GM12872 (cell line): ENCODE data around the gene GDPGP1.

Source experiments
- CTCF ChIP-seq: IDR thresholded peaks from 3 replicates; pipeline ENCODE4 v1.5.1; 2011; ENCODE audit warnings: low read depth, mild to moderate bottlenecking, low read length, moderate library complexity; ENCODE audit not compliant: insufficient read depth

GDPGP1 gene

DNA sequence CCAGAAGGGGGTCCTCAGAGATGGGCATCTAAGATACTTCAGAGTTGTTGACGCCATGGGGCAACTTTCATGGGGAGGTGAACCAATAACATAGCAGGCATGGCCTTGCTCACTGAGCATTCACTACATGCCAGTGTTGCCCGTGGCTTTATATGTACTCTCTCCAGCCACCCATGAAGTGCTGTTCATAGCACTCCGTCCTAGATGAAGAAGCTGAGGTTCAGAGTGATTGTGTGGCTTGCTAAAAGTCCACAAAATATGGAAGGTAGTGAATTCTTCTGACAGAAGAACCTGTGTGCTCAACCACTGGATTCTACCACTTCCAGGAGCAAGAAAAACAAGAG, 42.7 kb upstream of the GDPGP1 start:
- TF ChIP-seq CTCF, result no peak

DNA sequence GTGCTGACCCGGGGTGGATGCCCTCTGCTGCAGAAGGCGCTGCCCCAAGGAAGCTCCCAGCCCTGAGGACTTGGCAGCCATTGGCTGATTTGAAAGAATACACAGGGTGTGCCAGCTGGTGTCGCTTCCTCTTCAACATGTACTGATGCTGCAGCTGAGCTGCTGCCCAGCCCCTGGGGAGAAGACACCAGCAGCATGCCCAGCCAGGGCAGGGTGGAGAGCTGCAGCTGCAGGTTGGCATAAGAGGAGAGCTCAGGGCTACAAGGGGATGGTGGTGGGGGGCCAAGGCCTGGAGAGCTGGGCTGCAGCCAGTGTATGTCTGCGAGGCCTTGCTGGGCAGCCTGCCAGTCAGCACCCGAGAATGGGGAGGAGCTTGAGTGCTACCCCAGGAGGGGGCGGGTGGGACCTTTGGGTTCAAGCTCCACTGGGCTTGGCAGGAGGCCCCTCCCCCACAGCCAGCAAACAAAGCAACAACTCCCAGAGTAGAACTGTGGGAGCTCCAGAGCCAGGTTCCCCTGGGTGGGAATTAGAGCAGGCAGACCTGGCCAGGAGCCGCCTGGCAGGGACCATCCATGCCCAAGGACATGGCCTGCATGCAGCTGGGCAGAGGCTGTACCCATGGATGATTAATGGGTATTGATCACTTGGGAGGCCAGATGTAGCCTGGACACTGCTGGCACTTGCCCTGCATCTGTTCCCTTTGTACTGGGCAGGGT, 42.1 kb upstream of the GDPGP1 start:
- TF ChIP-seq CTCF, result no peak

DNA sequence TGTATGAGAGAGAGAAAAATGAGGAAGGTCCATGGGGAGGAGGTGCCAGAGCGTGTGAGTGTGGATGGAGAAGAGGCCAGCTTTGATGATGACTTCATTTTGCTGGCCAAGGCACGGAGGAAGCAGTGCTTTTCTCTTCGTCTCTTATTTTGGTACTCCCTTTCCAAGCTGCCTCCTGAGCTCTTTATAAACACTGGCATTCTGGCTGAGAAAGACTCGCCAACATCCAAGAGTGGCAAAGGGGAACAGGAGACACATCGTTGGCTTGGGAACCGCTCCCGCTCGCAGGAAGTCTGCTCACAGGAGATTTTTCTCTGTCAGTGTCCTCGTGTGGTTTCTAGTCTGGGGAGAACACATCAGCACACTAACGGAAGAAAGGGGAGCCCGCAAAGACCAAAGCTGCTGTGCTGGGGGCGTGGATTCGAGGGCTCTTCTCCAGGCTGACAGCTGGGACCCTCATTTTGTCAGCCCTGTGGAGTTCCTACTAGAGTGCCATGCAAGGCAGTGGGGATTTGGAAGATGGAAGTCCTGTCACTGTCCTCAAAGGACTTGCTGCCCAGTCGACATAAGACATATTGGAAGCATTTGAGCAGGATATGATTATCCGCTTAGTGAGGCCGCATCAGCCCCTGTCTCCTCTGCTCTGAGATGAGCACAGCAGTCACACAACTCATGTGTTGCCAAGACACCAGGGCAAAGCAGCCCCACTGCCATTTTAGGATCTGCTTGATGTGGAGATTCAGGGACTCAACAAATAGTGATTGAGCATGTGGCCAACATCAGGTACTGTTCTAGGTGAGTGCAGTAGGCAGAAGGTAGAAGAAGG, 40.8 kb upstream of the GDPGP1 start:
- TF ChIP-seq CTCF, result no peak

GRCh38 chr15:90194655-90195054, 39.4 kb upstream of the GDPGP1 start:
- TF ChIP-seq CTCF, result no peak

- TF ChIP-seq CTCF, result no peak
Measured at GRCh38 chr15:90200534-90201129, 33.4 kb upstream of the GDPGP1 start.

GRCh38 chr15:90201130-90201943, 32.7 kb upstream of the GDPGP1 start, which contains the start of gene SEMA4B:
Gene SEMA4B, plus strand, starts transcription at chr15:90201330. Its CDS starts 249 bp downstream, at chr15:90201579.
- TF ChIP-seq CTCF, result no peak

DNA sequence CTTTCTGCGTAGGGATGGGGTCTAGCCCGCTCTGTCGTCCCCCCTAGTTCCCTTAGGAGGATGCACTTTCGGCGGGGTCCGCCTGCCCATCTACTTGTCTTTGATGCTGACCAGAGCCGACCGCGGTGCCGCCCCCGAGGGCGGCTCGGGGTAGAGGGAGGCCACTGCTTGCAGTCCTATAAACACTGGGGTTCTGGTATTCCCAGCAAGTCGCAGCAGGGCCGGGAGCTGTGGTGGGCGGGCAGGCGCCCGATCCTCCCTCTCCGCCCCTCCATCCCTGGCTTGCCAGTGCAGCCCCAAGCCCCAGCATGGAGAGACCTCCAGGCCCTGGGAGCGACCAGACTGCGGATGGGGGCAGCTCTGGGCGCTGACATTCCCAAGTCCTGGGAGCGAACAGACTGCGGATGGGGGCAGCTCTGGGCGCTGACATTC, 32.0 kb upstream of the GDPGP1 start:
- no peak for TF ChIP-seq CTCF
